Left ventricle myocardium superior (tissue), 1 donor: Measurements from ENCODE around the gene FSTL1. TPM values are rescaled to one million over a fixed set of nuclear protein-coding genes. Genes with fewer than 3 reads are reported as not detected.

Experiments used
- ATAC-seq: fragments of 200-7000 bp; cut with Tn5 transposase; one replicate; pipeline ENCODE4 v1.9.1; 2020; ENCODE audit warnings: mild to moderate bottlenecking, moderate library complexity
- DNase-seq: peaks from one replicate; pipeline ENCODE4 v3.0.0-alpha.2; 2020
- intact Hi-C: fragments of 100-400 bp; cut with micrococcal nuclease; formaldehyde crosslinking; loops from one replicate; pipeline ENCODE4 v1.11.0; 2022
- total RNA-seq: library from RNA; stranded (reverse); fragmentation: NEBNext Ultra II Directional; extraction: Animal tissue kit (Norgen Biotek cat#: 25700); gene quantifications from one replicate; pipeline ENCODE4 v1.2.1, GENCODE V29; 2021
- donor health status: DM: no; HTN: yes; CAD: no; lungs with severe emphysema.

Gene FSTL1
- total RNA-seq, 1 donor from 2014 or later: 186 TPM

GRCh38 chr3:120469882-120470301 lies 19.1 kb upstream of the FSTL1 start:
- DNase-seq (peak; percentile 46), ATAC-seq (peak; percentile 79)
- intact Hi-C loops: no loop called here

GRCh38 chr3:120469440-120469839 lies 18.6 kb upstream of the FSTL1 start:
- DNase-seq (no peak), ATAC-seq (no peak)
- intact Hi-C loops: no loop called here

- ATAC-seq: no peak
- intact Hi-C loops: no loop called here
- DNase-seq: no peak
These were observed 18.0 kb upstream of the FSTL1 start for GRCh38 chr3:120468635-120469295.

- DNase-seq (no peak), ATAC-seq (no peak)
- intact Hi-C loops: no loop called here
These were observed 11.7 kb upstream of the FSTL1 start for GRCh38 chr3:120462409-120462959.

- intact Hi-C loops: no loop called here
- ATAC-seq: no peak
- no peak for DNase-seq
These were observed 10.6 kb upstream of the FSTL1 start for GRCh38 chr3:120461416-120461815.

- intact Hi-C loops: no loop called here
- DNase-seq: no peak
- ATAC-seq: no peak
These were observed 10.1 kb upstream of the FSTL1 start for GRCh38 chr3:120460862-120461261.

- no peak for ATAC-seq
- no peak for DNase-seq
- intact Hi-C loops: no loop called here
These were observed 9.5 kb upstream of the FSTL1 start for GRCh38 chr3:120460181-120460790.

GRCh38 chr3:120459196-120459595 lies 8.4 kb upstream of the FSTL1 start:
- intact Hi-C loops: no loop called here
- DNase-seq: no peak
- no peak for ATAC-seq

- intact Hi-C loops: no loop called here
- DNase-seq (no peak), ATAC-seq (no peak)
These were observed 7.0 kb upstream of the FSTL1 start for GRCh38 chr3:120457827-120458226.

- ATAC-seq (no peak), DNase-seq (no peak)
These were observed 3.4 kb upstream of the FSTL1 start for GRCh38 chr3:120454076-120454689.

GRCh38 chr3:120452816-120453215 lies 2.0 kb upstream of the FSTL1 start:
- DNase-seq: no peak
- no peak for ATAC-seq
- intact Hi-C loops: no loop called here

More at GRCh38 chr3:120454076-120454689, 3.4 kb upstream of the FSTL1 start:
- intact Hi-C loops: no loop called here

GRCh38 chr3:120451806-120452205 lies 1.0 kb upstream of the FSTL1 start:
- intact Hi-C loops: no loop called here
- ATAC-seq (no peak), DNase-seq (no peak)

GRCh38 chr3:120451272-120451761 lies 525 bp upstream of the FSTL1 start:
- intact Hi-C loops: no loop called here
- peak; percentile 59 for ATAC-seq

GRCh38 chr3:120449701-120450599 lies 842 bp downstream of the FSTL1 start:
- DNase-seq (peak; percentile 64), ATAC-seq (peak; percentile 54)
- intact Hi-C loops: no loop called here

More at GRCh38 chr3:120451272-120451761, 525 bp upstream of the FSTL1 start:
- DNase-seq: no peak

- DNase-seq (no peak), ATAC-seq (no peak)
- intact Hi-C loops: no loop called here
These were observed 1.5 kb downstream of the FSTL1 start for GRCh38 chr3:120449251-120449650.

GRCh38 chr3:120448756-120449155 lies 2.0 kb downstream of the FSTL1 start:
- intact Hi-C loops: no loop called here
- no peak for DNase-seq
- ATAC-seq: peak; percentile 44

GRCh38 chr3:120446891-120447668 lies 3.7 kb downstream of the FSTL1 start:
- intact Hi-C loops: no loop called here

GRCh38 chr3:120445654-120446053 lies 5.1 kb downstream of the FSTL1 start:
- ATAC-seq: no peak
- intact Hi-C loops: no loop called here
- DNase-seq: no peak

More at GRCh38 chr3:120446891-120447668, 3.7 kb downstream of the FSTL1 start:
- DNase-seq (no peak), ATAC-seq (no peak)
